ENCODE data around the gene PRG3. TPM values are rescaled to one million over a fixed set of nuclear protein-coding genes. Genes with fewer than 3 reads are reported as not detected.

The PRG3 gene
- total RNA-seq, 1 experiment from 2014 or later, result not detected

GRCh38 chr11:57422669-57423068 lies 41.7 kb upstream of the PRG3 start:
- H3K27ac Mint-ChIP-seq, result no peak overlapping the region
- no peak overlapping the region for H3K4me3 Mint-ChIP-seq
- no peak for DNase-seq (ENCODE audit: low spot score)
- ChIA-PET CTCF (no interaction called here), POLR2A (no interaction called here)
- peaks cover 15% of the 10 kb centered on the region for H3K27me3 Mint-ChIP-seq (ENCODE audit: low read depth)
- ATAC-seq, result no peak
- peaks cover 26% of the 10 kb centered on the region for H3K4me1 Mint-ChIP-seq
- peaks cover 31% of the 10 kb centered on the region for H3K36me3 Mint-ChIP-seq
- TF ChIP-seq TEAD4 (CRISPR knock-in tag; IDR thresholded peaks at IDR 0.05), result no peak
- TF ChIP-seq, protein P1, sequence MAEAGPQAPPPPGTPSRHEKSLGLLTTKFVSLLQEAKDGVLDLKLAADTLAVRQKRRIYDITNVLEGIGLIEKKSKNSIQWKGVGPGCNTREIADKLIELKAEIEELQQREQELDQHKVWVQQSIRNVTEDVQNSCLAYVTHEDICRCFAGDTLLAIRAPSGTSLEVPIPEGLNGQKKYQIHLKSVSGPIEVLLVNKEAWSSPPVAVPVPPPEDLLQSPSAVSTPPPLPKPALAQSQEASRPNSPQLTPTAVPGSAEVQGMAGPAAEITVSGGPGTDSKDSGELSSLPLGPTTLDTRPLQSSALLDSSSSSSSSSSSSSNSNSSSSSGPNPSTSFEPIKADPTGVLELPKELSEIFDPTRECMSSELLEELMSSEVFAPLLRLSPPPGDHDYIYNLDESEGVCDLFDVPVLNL (CRISPR knock-in tag; IDR thresholded peaks at IDR 0.05; ENCODE audit: borderline replicate concordance, low read depth), result no peak
- TF ChIP-seq, protein P2, sequence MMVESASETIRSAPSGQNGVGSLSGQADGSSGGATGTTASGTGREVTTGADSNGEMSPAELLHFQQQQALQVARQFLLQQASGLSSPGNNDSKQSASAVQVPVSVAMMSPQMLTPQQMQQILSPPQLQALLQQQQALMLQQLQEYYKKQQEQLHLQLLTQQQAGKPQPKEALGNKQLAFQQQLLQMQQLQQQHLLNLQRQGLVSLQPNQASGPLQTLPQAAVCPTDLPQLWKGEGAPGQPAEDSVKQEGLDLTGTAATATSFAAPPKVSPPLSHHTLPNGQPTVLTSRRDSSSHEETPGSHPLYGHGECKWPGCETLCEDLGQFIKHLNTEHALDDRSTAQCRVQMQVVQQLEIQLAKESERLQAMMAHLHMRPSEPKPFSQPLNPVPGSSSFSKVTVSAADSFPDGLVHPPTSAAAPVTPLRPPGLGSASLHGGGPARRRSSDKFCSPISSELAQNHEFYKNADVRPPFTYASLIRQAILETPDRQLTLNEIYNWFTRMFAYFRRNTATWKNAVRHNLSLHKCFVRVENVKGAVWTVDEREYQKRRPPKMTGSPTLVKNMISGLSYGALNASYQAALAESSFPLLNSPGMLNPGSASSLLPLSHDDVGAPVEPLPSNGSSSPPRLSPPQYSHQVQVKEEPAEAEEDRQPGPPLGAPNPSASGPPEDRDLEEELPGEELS (CRISPR knock-in tag; IDR thresholded peaks at IDR 0.05), result no peak
- TF ChIP-seq IRF2 (CRISPR knock-in tag; IDR thresholded peaks at IDR 0.05; ENCODE audit: borderline replicate concordance, low read depth), result no peak
- no peak for TF ChIP-seq CREB1 (CRISPR knock-in tag; IDR thresholded peaks at IDR 0.05)
- TF ChIP-seq ZNF512 (CRISPR knock-in tag; IDR thresholded peaks at IDR 0.05; ENCODE audit: borderline replicate concordance), result no peak
- no peak for TF ChIP-seq ETV6 (CRISPR knock-in tag; IDR thresholded peaks at IDR 0.05)
- TF ChIP-seq, protein P3, sequence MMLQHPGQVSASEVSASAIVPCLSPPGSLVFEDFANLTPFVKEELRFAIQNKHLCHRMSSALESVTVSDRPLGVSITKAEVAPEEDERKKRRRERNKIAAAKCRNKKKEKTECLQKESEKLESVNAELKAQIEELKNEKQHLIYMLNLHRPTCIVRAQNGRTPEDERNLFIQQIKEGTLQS (CRISPR knock-in tag; conservative IDR thresholded peaks at IDR 0.05), result no peak
- no peak for TF ChIP-seq PREB (CRISPR knock-in tag; IDR thresholded peaks at IDR 0.05; ENCODE audit: borderline replicate concordance)
- no peaks in the 10 kb centered on the region for H3K9me3 Mint-ChIP-seq

DNA sequence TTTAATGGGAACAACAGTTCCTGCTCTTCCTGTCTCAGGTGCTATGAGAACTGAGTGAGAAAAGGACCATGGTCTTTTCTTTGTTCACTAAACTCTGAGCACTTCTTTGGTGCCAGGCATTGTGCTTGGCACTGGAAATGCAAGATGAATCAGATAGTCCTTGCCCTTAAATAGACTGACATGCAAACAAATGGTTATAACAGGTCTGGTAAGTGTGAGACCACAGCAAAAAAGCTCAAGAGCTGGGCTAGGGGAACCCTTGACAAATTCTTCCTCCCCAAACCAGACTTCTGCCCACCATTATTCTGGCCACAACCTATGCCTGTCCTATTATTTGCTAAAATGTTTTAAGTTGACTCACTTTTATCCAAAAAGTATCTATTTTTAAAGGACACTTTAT lies 40.9 kb upstream of the PRG3 start:
- ChIA-PET CTCF (no interaction called here), POLR2A (no interaction called here)
- peaks cover 19% of the 10 kb centered on the region for H3K4me1 Mint-ChIP-seq
- DNase-seq (ENCODE audit: low spot score) (no peak), ATAC-seq (no peak)
- no peaks in the 10 kb centered on the region for H3K9me3 Mint-ChIP-seq
- peaks cover 11% of the 10 kb centered on the region for H3K27me3 Mint-ChIP-seq (ENCODE audit: low read depth)
- H3K36me3 Mint-ChIP-seq, result peaks cover 38% of the 10 kb centered on the region
- H3K27ac Mint-ChIP-seq, result no peak overlapping the region
- H3K4me3 Mint-ChIP-seq, result no peak overlapping the region
- no peak for TF ChIP-seq GRHL2 (CRISPR knock-in tag; IDR thresholded peaks at IDR 0.05; ENCODE audit: insufficient replicate concordance, severe bottlenecking)
- TF ChIP-seq FOXP1 (CRISPR knock-in tag; IDR thresholded peaks at IDR 0.05; ENCODE audit: borderline replicate concordance), result no peak
- no peak for TF ChIP-seq ZNF423 (CRISPR knock-in tag; IDR thresholded peaks at IDR 0.05)
- TF ChIP-seq KAT7 (CRISPR knock-in tag; IDR thresholded peaks at IDR 0.05; ENCODE audit: borderline replicate concordance), result no peak
- no peak for TF ChIP-seq E2F5 (CRISPR knock-in tag; IDR thresholded peaks at IDR 0.05)
- TF ChIP-seq RORB (CRISPR knock-in tag; IDR thresholded peaks at IDR 0.05), result no peak
- TF ChIP-seq MAX (CRISPR knock-in tag; IDR thresholded peaks at IDR 0.05), result no peak
- no peak for TF ChIP-seq FOXK1 (CRISPR knock-in tag; IDR thresholded peaks at IDR 0.05)
- TF ChIP-seq, protein P2 (CRISPR knock-in tag; IDR thresholded peaks at IDR 0.05), result no peak
- TF ChIP-seq, protein P4, sequence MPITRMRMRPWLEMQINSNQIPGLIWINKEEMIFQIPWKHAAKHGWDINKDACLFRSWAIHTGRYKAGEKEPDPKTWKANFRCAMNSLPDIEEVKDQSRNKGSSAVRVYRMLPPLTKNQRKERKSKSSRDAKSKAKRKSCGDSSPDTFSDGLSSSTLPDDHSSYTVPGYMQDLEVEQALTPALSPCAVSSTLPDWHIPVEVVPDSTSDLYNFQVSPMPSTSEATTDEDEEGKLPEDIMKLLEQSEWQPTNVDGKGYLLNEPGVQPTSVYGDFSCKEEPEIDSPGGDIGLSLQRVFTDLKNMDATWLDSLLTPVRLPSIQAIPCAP (CRISPR knock-in tag; IDR thresholded peaks at IDR 0.05), result no peak
- TF ChIP-seq, protein P5, sequence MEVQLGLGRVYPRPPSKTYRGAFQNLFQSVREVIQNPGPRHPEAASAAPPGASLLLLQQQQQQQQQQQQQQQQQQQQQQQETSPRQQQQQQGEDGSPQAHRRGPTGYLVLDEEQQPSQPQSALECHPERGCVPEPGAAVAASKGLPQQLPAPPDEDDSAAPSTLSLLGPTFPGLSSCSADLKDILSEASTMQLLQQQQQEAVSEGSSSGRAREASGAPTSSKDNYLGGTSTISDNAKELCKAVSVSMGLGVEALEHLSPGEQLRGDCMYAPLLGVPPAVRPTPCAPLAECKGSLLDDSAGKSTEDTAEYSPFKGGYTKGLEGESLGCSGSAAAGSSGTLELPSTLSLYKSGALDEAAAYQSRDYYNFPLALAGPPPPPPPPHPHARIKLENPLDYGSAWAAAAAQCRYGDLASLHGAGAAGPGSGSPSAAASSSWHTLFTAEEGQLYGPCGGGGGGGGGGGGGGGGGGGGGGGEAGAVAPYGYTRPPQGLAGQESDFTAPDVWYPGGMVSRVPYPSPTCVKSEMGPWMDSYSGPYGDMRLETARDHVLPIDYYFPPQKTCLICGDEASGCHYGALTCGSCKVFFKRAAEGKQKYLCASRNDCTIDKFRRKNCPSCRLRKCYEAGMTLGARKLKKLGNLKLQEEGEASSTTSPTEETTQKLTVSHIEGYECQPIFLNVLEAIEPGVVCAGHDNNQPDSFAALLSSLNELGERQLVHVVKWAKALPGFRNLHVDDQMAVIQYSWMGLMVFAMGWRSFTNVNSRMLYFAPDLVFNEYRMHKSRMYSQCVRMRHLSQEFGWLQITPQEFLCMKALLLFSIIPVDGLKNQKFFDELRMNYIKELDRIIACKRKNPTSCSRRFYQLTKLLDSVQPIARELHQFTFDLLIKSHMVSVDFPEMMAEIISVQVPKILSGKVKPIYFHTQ (CRISPR knock-in tag; IDR thresholded peaks at IDR 0.05), result no peak
- TF ChIP-seq PREB (CRISPR knock-in tag; IDR thresholded peaks at IDR 0.05; ENCODE audit: borderline replicate concordance), result no peak
- no peak for TF ChIP-seq ZNF263 (CRISPR knock-in tag; IDR thresholded peaks at IDR 0.05; ENCODE audit: low read depth)

Measured in WTC11 (cell line).